Endodermal cell (in vitro differentiated cells): ENCODE results near the gene ACADS. TPM values are rescaled to one million over a fixed set of nuclear protein-coding genes. Genes with fewer than 3 reads are reported as not detected.

Experiments used
- DNase-seq: peaks from one replicate; pipeline ENCODE4 v3.0.0-alpha.2; 2017
- H3K27ac ChIP-seq: 2 replicates; pipeline ENCODE4 v1.5.1; 2013; ENCODE audit warnings: mild to moderate bottlenecking, low read depth, low read length, moderate library complexity
- H3K27me3 ChIP-seq: 2 replicates; pipeline ENCODE4 v1.6.1; 2013; ENCODE audit warnings: mild to moderate bottlenecking, low read length, moderate library complexity; ENCODE audit not compliant: insufficient read depth, control insufficient read depth, poor library complexity, severe bottlenecking
- H3K36me3 ChIP-seq: 2 replicates; pipeline ENCODE4 v1.7.0; 2013; ENCODE audit warnings: mild to moderate bottlenecking, low read length, moderate library complexity; ENCODE audit not compliant: control insufficient read depth, insufficient read depth
- H3K4me1 ChIP-seq: one replicate; pipeline ENCODE4 v1.7.0; 2013; ENCODE audit warnings: low read length; ENCODE audit not compliant: control insufficient read depth, insufficient read depth
- H3K4me3 ChIP-seq: 2 replicates; pipeline ENCODE4 v1.5.1; 2013; ENCODE audit warnings: mild to moderate bottlenecking, low read length, moderate library complexity
- H3K9ac ChIP-seq: 2 replicates; pipeline ENCODE4 v1.6.1; 2013; ENCODE audit warnings: mild to moderate bottlenecking, low read length, moderate library complexity; ENCODE audit not compliant: poor library complexity, severe bottlenecking; ENCODE audit errors: extremely low read depth
- H3K9me3 ChIP-seq: 2 replicates; pipeline ENCODE4 v1.6.1; 2013; ENCODE audit warnings: mild to moderate bottlenecking, low read length, moderate library complexity; ENCODE audit not compliant: control insufficient read depth
- H3K27ac Mint-ChIP-seq: 2 replicates; pipeline ENCODE4 v1.8.0; 2020; ENCODE audit warnings: mixed read lengths
- H3K27me3 Mint-ChIP-seq: 2 replicates; pipeline ENCODE4 v1.8.0; 2021; ENCODE audit warnings: mild to moderate bottlenecking, mixed read lengths; ENCODE audit not compliant: insufficient read depth
- H3K36me3 Mint-ChIP-seq: 2 replicates; pipeline ENCODE4 v1.8.0; 2020; ENCODE audit warnings: low read depth, mixed read lengths
- H3K4me1 Mint-ChIP-seq: 2 replicates; pipeline ENCODE4 v1.8.0; 2020; ENCODE audit warnings: mixed read lengths
- H3K4me3 Mint-ChIP-seq: 2 replicates; pipeline ENCODE4 v1.8.0; 2020; ENCODE audit warnings: mild to moderate bottlenecking, moderate library complexity, mixed read lengths
- H3K9me3 Mint-ChIP-seq: 2 replicates; pipeline ENCODE4 v1.8.0; 2020; ENCODE audit warnings: mild to moderate bottlenecking, mixed read lengths
- WGBS, 2 experiments: methylation state at CpG; one replicate each; pipeline versions ENCODE4 v1.1.5 to v1.1.7; 2013; ENCODE audit warnings: missing lambda C conversion rate in 2 of 2, mixed read lengths in 1 of 2; ENCODE audit not compliant: insufficient coverage in 1 of 2, insufficient read length in 1 of 2; 5-methylcytosine and 5-hydroxymethylcytosine counted together
- total RNA-seq, 2 donors: library from RNA; stranded (reverse); fragmentation: NEBNext Ultra II Directional in 1 of 2; extraction: Animal tissue kit (Norgen Biotek cat#: 25700) in 1 of 2; gene quantifications; 2 replicates in 1 of 2; 3 replicates in 1 of 2; pipeline ENCODE4 v1.2.1, GENCODE V29; 2021
- TF ChIP-seq, protein P1 (sequence below): fragments of 200-600 bp; sonication (generic); conservative IDR thresholded peaks from 2 replicates; pipeline ENCODE4 v1.5.0; 2021; ENCODE audit warnings: antibody characterized with exemption, mild to moderate bottlenecking

The ACADS gene
- total RNA-seq, 2 donors from 2014 or later = 8.0 to 9.2 TPM

DNA sequence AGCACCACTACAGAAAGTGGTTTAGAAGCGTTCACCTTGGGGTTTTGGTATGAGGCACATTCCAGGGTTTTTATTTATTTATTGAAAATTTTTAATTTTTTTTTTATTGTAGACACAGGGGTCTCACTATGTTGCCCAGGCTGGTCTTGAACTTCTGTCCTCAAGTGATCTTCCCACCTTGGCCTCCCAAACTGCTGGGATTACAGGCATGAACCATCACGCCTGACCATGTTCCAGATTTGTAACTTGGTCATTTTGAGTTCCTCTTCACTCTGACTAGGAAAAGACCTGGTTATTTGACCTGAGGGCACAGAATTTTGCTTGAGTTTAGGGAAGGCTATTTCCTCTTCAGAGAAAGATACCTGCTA, 35.6 kb upstream of the ACADS start:
- H3K27me3 Mint-ChIP-seq = no peaks in the 10 kb centered on the region
- TF ChIP-seq, protein P1, sequence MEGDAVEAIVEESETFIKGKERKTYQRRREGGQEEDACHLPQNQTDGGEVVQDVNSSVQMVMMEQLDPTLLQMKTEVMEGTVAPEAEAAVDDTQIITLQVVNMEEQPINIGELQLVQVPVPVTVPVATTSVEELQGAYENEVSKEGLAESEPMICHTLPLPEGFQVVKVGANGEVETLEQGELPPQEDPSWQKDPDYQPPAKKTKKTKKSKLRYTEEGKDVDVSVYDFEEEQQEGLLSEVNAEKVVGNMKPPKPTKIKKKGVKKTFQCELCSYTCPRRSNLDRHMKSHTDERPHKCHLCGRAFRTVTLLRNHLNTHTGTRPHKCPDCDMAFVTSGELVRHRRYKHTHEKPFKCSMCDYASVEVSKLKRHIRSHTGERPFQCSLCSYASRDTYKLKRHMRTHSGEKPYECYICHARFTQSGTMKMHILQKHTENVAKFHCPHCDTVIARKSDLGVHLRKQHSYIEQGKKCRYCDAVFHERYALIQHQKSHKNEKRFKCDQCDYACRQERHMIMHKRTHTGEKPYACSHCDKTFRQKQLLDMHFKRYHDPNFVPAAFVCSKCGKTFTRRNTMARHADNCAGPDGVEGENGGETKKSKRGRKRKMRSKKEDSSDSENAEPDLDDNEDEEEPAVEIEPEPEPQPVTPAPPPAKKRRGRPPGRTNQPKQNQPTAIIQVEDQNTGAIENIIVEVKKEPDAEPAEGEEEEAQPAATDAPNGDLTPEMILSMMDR = no peak
- H3K27ac Mint-ChIP-seq = no peak overlapping the region
- H3K9me3 Mint-ChIP-seq = no peaks in the 10 kb centered on the region
- 99% methylated on average over 2 of the region's 2 CpGs; no CpG with 5 or more reads in 1 of the 2 experiments for WGBS, 2 experiments
- no peak overlapping the region for H3K27ac ChIP-seq
- H3K9ac ChIP-seq = no peak overlapping the region
- peak overlapping the region; percentile 93 for H3K4me3 ChIP-seq
- peaks cover 25% of the 10 kb centered on the region for H3K36me3 ChIP-seq
- peaks cover 42% of the 10 kb centered on the region for H3K4me1 Mint-ChIP-seq
- H3K9me3 ChIP-seq = no peaks in the 10 kb centered on the region
- H3K4me1 ChIP-seq = no peaks in the 10 kb centered on the region
- peaks cover 22% of the 10 kb centered on the region for H3K36me3 Mint-ChIP-seq
- H3K4me3 Mint-ChIP-seq = no peak overlapping the region
- H3K27me3 ChIP-seq = no peaks in the 10 kb centered on the region
- no peak for DNase-seq

DNA sequence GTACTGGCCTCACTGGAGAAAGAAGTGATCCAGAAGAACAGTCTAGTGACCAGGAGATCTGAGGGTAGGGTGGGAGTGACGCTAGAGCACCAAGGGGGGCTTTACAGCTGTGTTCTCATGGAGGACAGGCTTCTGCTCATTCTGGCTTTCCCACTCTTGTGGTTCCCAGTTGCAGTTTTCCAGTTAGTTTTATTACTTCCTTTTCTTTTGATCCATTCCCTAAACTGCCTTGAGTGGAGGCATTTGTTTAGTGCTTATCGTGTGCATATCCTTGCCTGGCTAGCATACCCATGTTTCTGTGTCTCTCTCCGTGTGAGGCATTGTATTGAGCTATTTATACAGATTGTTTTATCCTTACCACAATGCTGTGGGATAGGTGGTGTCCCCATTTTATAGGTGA, 34.6 kb upstream of the ACADS start:
- H3K27me3 Mint-ChIP-seq = no peaks in the 10 kb centered on the region
- peaks cover 35% of the 10 kb centered on the region for H3K36me3 ChIP-seq
- DNase-seq = no peak
- H3K9me3 Mint-ChIP-seq = no peaks in the 10 kb centered on the region
- H3K27me3 ChIP-seq = no peaks in the 10 kb centered on the region
- 90 to 100% methylated on average over 1 to 3 of the region's 3 CpGs for WGBS, 2 experiments
- no peak overlapping the region for H3K27ac Mint-ChIP-seq
- no peak overlapping the region for H3K9ac ChIP-seq
- peaks cover 42% of the 10 kb centered on the region for H3K4me1 Mint-ChIP-seq
- H3K27ac ChIP-seq = no peak overlapping the region
- no peak overlapping the region for H3K4me3 ChIP-seq
- H3K4me1 ChIP-seq = no peaks in the 10 kb centered on the region
- H3K36me3 Mint-ChIP-seq = peaks cover 31% of the 10 kb centered on the region
- H3K9me3 ChIP-seq = no peaks in the 10 kb centered on the region
- H3K4me3 Mint-ChIP-seq = no peak overlapping the region
- TF ChIP-seq, protein P1 = no peak

DNA sequence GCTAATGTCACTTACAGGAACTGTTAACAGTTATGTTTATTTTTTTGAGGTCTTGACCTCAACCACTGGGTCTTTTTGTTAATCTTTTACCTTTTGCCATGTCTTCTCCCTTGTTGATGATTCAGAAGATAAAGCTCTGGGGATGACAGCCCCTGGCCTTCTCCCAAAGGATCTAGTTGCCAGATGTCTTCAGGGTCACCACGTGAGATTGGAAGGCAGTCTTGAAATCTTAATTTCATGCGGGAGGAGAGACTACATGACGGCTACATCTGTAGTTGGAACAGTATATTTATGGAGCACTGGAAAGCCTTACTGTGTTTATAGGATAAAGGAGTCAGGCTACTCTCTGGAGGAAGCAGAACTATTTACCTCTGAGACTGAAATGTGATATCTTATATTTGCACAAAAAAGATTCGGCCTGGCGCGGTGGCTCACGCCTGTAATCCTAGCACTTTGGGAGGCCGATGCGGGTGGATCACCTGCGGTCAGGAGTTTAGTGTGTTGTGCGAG, 33.0 kb upstream of the ACADS start:
- no peak for DNase-seq
- WGBS, 2 experiments = 88 to 92% methylated on average over 10 to 11 of the region's 11 CpGs
- TF ChIP-seq, protein P1 = no peak
- Histone ChIP-seq H3K9ac (no peak overlapping the region), H3K4me1 (no peaks in the 10 kb centered on the region), H3K9me3 (no peaks in the 10 kb centered on the region), H3K4me3 (no peak overlapping the region), H3K27ac (peak overlapping the region; percentile 45), H3K27me3 (no peaks in the 10 kb centered on the region), H3K36me3 (peaks cover 51% of the 10 kb centered on the region)
- Mint-ChIP-seq H3K4me1 (peaks cover 42% of the 10 kb centered on the region), H3K27ac (peak overlapping the region; percentile 2), H3K27me3 (no peaks in the 10 kb centered on the region), H3K36me3 (peaks cover 47% of the 10 kb centered on the region), H3K4me3 (no peak overlapping the region), H3K9me3 (no peaks in the 10 kb centered on the region)
